HEK293 (cell line): Measurements from ENCODE around the gene LRCH1.

Experiments
- CTCF ChIP-seq: fragments of 450-650 bp; formaldehyde crosslinking; IDR thresholded peaks from 2 replicates; pipeline ENCODE4 v1.5.1; 2016; ENCODE audit warnings: missing biosample characterization, missing genetic modification characterization
- ZNF138 ChIP-seq: fragments of 450-650 bp; formaldehyde crosslinking; IDR thresholded peaks from 2 replicates; pipeline ENCODE4 v1.5.1; 2016; ENCODE audit warnings: missing biosample characterization, missing genetic modification characterization, borderline replicate concordance
- TF ChIP-seq, protein P1 (sequence below): fragments of 450-650 bp; formaldehyde crosslinking; IDR thresholded peaks from 2 replicates; pipeline ENCODE4 v1.5.1; 2016; ENCODE audit warnings: missing biosample characterization, missing genetic modification characterization

GRCh38 chr13:46530084-46530935, 22.7 kb upstream of the LRCH1 start:
- TF ChIP-seq CTCF (tag by site-specific recombination) (no peak), ZNF138 (tag by site-specific recombination) (no peak)
- TF ChIP-seq, protein P1, sequence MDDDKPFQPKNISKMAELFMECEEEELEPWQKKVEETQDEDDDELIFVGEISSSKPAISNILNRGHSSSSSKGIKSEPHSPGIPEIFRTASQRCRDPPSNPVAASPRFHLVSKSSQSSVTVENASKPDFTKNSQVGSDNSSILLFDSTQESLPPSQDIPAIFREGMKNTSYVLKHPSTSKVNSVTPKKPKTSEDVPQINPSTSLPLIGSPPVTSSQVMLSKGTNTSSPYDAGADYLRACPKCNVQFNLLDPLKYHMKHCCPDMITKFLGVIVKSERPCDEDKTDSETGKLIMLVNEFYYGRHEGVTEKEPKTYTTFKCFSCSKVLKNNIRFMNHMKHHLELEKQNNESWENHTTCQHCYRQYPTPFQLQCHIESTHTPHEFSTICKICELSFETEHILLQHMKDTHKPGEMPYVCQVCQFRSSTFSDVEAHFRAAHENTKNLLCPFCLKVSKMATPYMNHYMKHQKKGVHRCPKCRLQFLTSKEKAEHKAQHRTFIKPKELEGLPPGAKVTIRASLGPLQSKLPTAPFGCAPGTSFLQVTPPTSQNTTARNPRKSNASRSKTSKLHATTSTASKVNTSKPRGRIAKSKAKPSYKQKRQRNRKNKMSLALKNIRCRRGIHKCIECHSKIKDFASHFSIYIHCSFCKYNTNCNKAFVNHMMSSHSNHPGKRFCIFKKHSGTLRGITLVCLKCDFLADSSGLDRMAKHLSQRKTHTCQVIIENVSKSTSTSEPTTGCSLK = no peak
